ENCODE measurements around the gene PLPPR4. TPM values are rescaled to one million over a fixed set of nuclear protein-coding genes. Genes with fewer than 3 reads are reported as not detected.

PLPPR4 gene
- total and polyA plus RNA-seq, 2 donors from 2014 or later, result 0.09 to 0.45 TPM

GRCh38 chr1:99240621-99241020, 23.7 kb upstream of the PLPPR4 start:
- intact Hi-C loops (cut with DNase I), result no loop called here
- Histone ChIP-seq H3K27ac (ENCODE audit: low read depth in 2 of 2, low read length in 2 of 2) (no peak overlapping the region), H3K36me3 (ENCODE audit: control insufficient read depth in 2 of 3, insufficient read depth in 3 of 3, low read length in 3 of 3) (no peaks in the 10 kb centered on the region), H3K9ac (ENCODE audit: low read length in 3 of 3) (no peak overlapping the region), H3K4me1 (ENCODE audit: control insufficient read depth in 2 of 3, insufficient read depth in 2 of 3, low read depth in 1 of 3, low read length in 3 of 3) (no peaks in the 10 kb centered on the region), H3K27me3 (ENCODE audit: control insufficient read depth, insufficient read depth, low read length) (no peaks in the 10 kb centered on the region), H3K4me3 (ENCODE audit: low read length in 3 of 3) (no peak overlapping the region), H3K9me3 (ENCODE audit: control insufficient read depth in 2 of 3, insufficient read depth in 1 of 3, low read length in 3 of 3) (no peaks in the 10 kb centered on the region)
- TF ChIP-seq, protein P1, sequence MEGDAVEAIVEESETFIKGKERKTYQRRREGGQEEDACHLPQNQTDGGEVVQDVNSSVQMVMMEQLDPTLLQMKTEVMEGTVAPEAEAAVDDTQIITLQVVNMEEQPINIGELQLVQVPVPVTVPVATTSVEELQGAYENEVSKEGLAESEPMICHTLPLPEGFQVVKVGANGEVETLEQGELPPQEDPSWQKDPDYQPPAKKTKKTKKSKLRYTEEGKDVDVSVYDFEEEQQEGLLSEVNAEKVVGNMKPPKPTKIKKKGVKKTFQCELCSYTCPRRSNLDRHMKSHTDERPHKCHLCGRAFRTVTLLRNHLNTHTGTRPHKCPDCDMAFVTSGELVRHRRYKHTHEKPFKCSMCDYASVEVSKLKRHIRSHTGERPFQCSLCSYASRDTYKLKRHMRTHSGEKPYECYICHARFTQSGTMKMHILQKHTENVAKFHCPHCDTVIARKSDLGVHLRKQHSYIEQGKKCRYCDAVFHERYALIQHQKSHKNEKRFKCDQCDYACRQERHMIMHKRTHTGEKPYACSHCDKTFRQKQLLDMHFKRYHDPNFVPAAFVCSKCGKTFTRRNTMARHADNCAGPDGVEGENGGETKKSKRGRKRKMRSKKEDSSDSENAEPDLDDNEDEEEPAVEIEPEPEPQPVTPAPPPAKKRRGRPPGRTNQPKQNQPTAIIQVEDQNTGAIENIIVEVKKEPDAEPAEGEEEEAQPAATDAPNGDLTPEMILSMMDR (IDR thresholded peaks at IDR 0.05; ENCODE audit: borderline replicate concordance, extremely low read depth, insufficient read depth), result no peak
- FAIRE-seq (no peak), DNase-seq (no peak)

DNA sequence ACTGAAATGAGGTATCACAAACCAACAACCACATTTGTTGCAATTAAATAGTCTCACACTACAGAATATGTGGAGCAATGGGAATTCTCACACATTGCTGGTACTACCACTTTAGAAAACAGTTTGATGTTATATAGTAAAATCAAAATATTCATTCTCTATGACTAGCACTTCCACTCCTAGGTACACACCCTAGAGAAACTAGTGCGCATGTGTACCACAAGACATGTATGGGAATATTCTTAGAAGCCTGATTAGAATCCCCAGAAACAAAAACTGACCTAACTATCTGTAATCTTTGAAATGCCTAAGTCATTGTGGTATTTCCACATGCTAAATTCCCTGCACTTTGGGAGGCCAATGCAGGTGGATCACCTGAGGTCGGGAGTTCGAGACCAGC, 18.1 kb upstream of the PLPPR4 start:
- intact Hi-C loops (cut with DNase I), result no loop called here
- H3K4me3 ChIP-seq (ENCODE audit: low read length in 3 of 3), result no peak overlapping the region
- no peaks in the 10 kb centered on the region for H3K27me3 ChIP-seq (ENCODE audit: control insufficient read depth, insufficient read depth, low read length)
- TF ChIP-seq, protein P1 (IDR thresholded peaks at IDR 0.05; ENCODE audit: borderline replicate concordance, extremely low read depth, insufficient read depth), result no peak
- no peaks in the 10 kb centered on the region for H3K4me1 ChIP-seq (ENCODE audit: control insufficient read depth in 2 of 3, insufficient read depth in 2 of 3, low read depth in 1 of 3, low read length in 3 of 3)
- DNase-seq, result no peak
- no peak overlapping the region for H3K9ac ChIP-seq (ENCODE audit: low read length in 3 of 3)
- no peak for FAIRE-seq
- H3K27ac ChIP-seq (ENCODE audit: low read depth in 2 of 2, low read length in 2 of 2), result no peak overlapping the region
- no peaks in the 10 kb centered on the region for H3K36me3 ChIP-seq (ENCODE audit: control insufficient read depth in 2 of 3, insufficient read depth in 3 of 3, low read length in 3 of 3)
- H3K9me3 ChIP-seq (ENCODE audit: control insufficient read depth in 2 of 3, insufficient read depth in 1 of 3, low read length in 3 of 3), result peaks cover 0 to 5% (median 0%) of the 10 kb centered on the region in 3 donors

DNA sequence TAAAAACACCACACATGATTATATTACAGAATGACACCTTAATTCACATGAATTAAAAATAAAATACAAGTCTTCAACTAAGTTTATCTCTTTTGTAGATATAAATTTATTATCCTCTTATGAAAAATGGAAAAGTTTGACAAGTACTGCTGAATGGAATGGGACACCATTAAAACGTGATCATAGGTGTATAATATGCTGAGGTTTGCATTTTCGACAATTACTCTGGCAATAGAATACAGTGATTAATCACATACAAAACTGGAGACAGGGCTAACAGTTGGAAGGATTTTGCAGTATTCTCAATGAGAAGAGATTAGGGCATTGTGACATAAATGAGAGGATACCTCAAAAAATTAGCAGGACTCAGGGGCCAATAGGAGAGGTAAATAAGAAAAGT, 17.1 kb upstream of the PLPPR4 start:
- DNase-seq (no peak), FAIRE-seq (no peak)
- no peak overlapping the region for H3K27ac ChIP-seq (ENCODE audit: low read depth in 2 of 2, low read length in 2 of 2)
- intact Hi-C loops (cut with DNase I), result no loop called here
- no peaks in the 10 kb centered on the region for H3K4me1 ChIP-seq (ENCODE audit: control insufficient read depth in 2 of 3, insufficient read depth in 2 of 3, low read depth in 1 of 3, low read length in 3 of 3)
- no peak overlapping the region for H3K9ac ChIP-seq (ENCODE audit: low read length in 3 of 3)
- no peaks in the 10 kb centered on the region for H3K36me3 ChIP-seq (ENCODE audit: control insufficient read depth in 2 of 3, insufficient read depth in 3 of 3, low read length in 3 of 3)
- no peak overlapping the region for H3K4me3 ChIP-seq (ENCODE audit: low read length in 3 of 3)
- TF ChIP-seq, protein P1 (IDR thresholded peaks at IDR 0.05; ENCODE audit: borderline replicate concordance, extremely low read depth, insufficient read depth), result no peak
- H3K27me3 ChIP-seq (ENCODE audit: control insufficient read depth, insufficient read depth, low read length), result no peaks in the 10 kb centered on the region
- peaks cover 0 to 5% (median 0%) of the 10 kb centered on the region in 3 donors for H3K9me3 ChIP-seq (ENCODE audit: control insufficient read depth in 2 of 3, insufficient read depth in 1 of 3, low read length in 3 of 3)

DNA sequence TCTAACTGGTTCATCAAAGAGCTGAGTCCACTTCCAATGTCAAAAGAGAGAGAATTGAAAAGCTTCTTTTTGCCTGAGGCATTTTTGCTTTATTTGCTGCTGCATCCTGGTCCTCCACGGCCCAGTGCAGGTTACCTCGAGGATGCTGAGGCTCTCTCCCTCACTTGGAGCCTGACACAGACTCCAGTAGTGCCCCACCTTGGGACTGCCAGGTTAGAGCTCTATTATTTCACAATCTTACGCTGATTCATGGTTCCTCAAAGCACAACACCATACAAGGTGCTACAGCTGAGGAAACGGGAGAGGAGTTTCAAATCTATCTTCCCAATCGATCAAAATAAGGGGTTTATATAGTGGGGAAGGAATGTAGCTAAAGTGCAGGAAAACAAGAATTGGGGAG, 13.6 kb upstream of the PLPPR4 start:
- no peak for DNase-seq
- intact Hi-C loops (cut with DNase I), result no loop called here
- Histone ChIP-seq H3K36me3 (ENCODE audit: control insufficient read depth in 2 of 3, insufficient read depth in 3 of 3, low read length in 3 of 3) (no peaks in the 10 kb centered on the region), H3K4me3 (ENCODE audit: low read length in 3 of 3) (no peak overlapping the region), H3K27ac (ENCODE audit: low read depth in 2 of 2, low read length in 2 of 2) (no peak overlapping the region), H3K4me1 (ENCODE audit: control insufficient read depth in 2 of 3, insufficient read depth in 2 of 3, low read depth in 1 of 3, low read length in 3 of 3) (no peaks in the 10 kb centered on the region), H3K9ac (ENCODE audit: low read length in 3 of 3) (no peak overlapping the region), H3K9me3 (ENCODE audit: control insufficient read depth in 2 of 3, insufficient read depth in 1 of 3, low read length in 3 of 3) (peaks cover 0 to 5% (median 0%) of the 10 kb centered on the region in 3 donors), H3K27me3 (ENCODE audit: control insufficient read depth, insufficient read depth, low read length) (no peaks in the 10 kb centered on the region)
- TF ChIP-seq, protein P1 (IDR thresholded peaks at IDR 0.05; ENCODE audit: borderline replicate concordance, extremely low read depth, insufficient read depth), result no peak
- FAIRE-seq, result no peak

Data from kidney (tissue), 14 donors.